SK-N-SH (cell line): ENCODE results near the gene OR51F1. TPM values are rescaled to one million over a fixed set of nuclear protein-coding genes. Genes with fewer than 3 reads are reported as not detected.

Experiments used
- CTCF ChIA-PET: fragments of 300-600, 350-600 bp; formaldehyde crosslinking; extraction: SDS; loops from one replicate; lab custom pipeline; 2021; lab: Yijun Ruan, JAX
- POLR2A ChIA-PET: fragments of 350-600 bp; sonication (Branson Sonifier 250); formaldehyde crosslinking; extraction: SDS; loops from one replicate; lab custom pipeline; 2020; ENCODE audit warnings: antibody characterized with exemption, inconsistent platforms; lab: Yijun Ruan, JAX
- DNase-seq: peaks from one replicate; pipeline ENCODE4 v3.0.0; 2012
- H2AFZ ChIP-seq: fragments of 200-600 bp; sonication (generic); 2 replicates; pipeline ENCODE4 v1.8.1; 2016; ENCODE audit warnings: antibody characterized with exemption, mild to moderate bottlenecking, low read depth
- H3F3A ChIP-seq: fragments of 200-600 bp; sonication (generic); replicated peaks from 2 replicates; pipeline ENCODE3; 2016; ENCODE audit warnings: antibody characterized with exemption, mild to moderate bottlenecking; ENCODE audit not compliant: insufficient read depth
- H3K27ac ChIP-seq, 2 experiments: fragments of 200-500 bp in 1 of 2; fragments of 200-600 bp in 1 of 2; sonication (Bioruptor generic) in 1 of 2; sonication (generic), shearing (Covaris generic) in 1 of 2; 2 replicates each; pipeline versions ENCODE4 v1.5.1 to v1.6.1; 2014 to 2016; ENCODE audit warnings: low read depth in 2 of 2, inconsistent platforms in 1 of 2, low read length in 1 of 2, mild to moderate bottlenecking in 1 of 2, mixed read lengths in 1 of 2
- H3K27me3 ChIP-seq: fragments of 200-600 bp; sonication (generic), shearing (Covaris generic); 2 replicates; pipeline ENCODE4 v1.6.1; 2016; ENCODE audit warnings: mixed run types; ENCODE audit not compliant: insufficient read depth
- H3K36me3 ChIP-seq, 2 experiments: fragments of 200-500 bp in 1 of 2; fragments of 200-600 bp in 1 of 2; sonication (Bioruptor generic) in 1 of 2; sonication (generic) in 1 of 2; replicated peaks in 1 of 2; 2 replicates each; pipeline versions ENCODE3 to v1.5.1; 2014 to 2016; ENCODE audit warnings: low read length in 1 of 2, mild to moderate bottlenecking in 1 of 2; ENCODE audit not compliant: insufficient read depth in 2 of 2, control insufficient read depth in 1 of 2
- H3K4me1 ChIP-seq, 2 experiments: fragments of 200-500 bp in 1 of 2; fragments of 200-600 bp in 1 of 2; sonication (Bioruptor generic) in 1 of 2; sonication (generic), shearing (Covaris generic) in 1 of 2; 2 replicates each; pipeline versions ENCODE4 v1.5.1 to v1.6.1; 2014 to 2016; ENCODE audit warnings: low read depth in 1 of 2, low read length in 1 of 2, mixed run types in 1 of 2; ENCODE audit not compliant: insufficient read depth in 2 of 2, control insufficient read depth in 1 of 2
- H3K4me2 ChIP-seq: fragments of 200-600 bp; sonication (generic), shearing (Covaris generic); 2 replicates; pipeline ENCODE4 v1.6.1; 2017; ENCODE audit warnings: mixed run types
- H3K4me3 ChIP-seq, 2 experiments: fragments of 200-500 bp in 1 of 2; fragments of 200-600 bp in 1 of 2; sonication (Bioruptor generic) in 1 of 2; sonication (generic), shearing (Covaris generic) in 1 of 2; 2 replicates each; pipeline versions ENCODE4 v1.5.1 to v1.8.1; 2014 to 2016; ENCODE audit warnings: low read depth in 2 of 2, inconsistent platforms in 1 of 2, low read length in 1 of 2, mild to moderate bottlenecking in 1 of 2, mixed read lengths in 1 of 2, moderate library complexity in 1 of 2
- H3K79me2 ChIP-seq: fragments of 200-600 bp; sonication (generic); 2 replicates; pipeline ENCODE4 v1.8.1; 2017; ENCODE audit warnings: mild to moderate bottlenecking; ENCODE audit not compliant: insufficient read depth
- H3K9ac ChIP-seq: fragments of 200-600 bp; sonication (generic); 2 replicates; pipeline ENCODE4 v1.6.1; 2017; ENCODE audit warnings: mixed run types
- H3K9me2 ChIP-seq: fragments of 200-600 bp; sonication (generic); 2 replicates; pipeline ENCODE4 v1.6.1; 2017; ENCODE audit warnings: mixed run types
- H3K9me3 ChIP-seq: fragments of 200-600 bp; sonication (generic); 2 replicates; pipeline ENCODE4 v1.6.1; 2017; ENCODE audit warnings: mixed run types, mild to moderate bottlenecking, moderate library complexity
- H4K20me1 ChIP-seq: fragments of 200-600 bp; sonication (generic); 2 replicates; pipeline ENCODE4 v1.6.1; 2017; ENCODE audit warnings: mild to moderate bottlenecking, mixed run types; ENCODE audit not compliant: insufficient read depth
- CHD2 ChIP-seq: fragments of 150-350 bp; IDR thresholded peaks from 2 replicates; pipeline ENCODE4 v1.6.1; 2018; ENCODE audit warnings: low read length; ENCODE audit not compliant: partially characterized antibody
- EP300 ChIP-seq, 2 experiments: IDR thresholded peaks; 2 replicates each; pipeline versions ENCODE4 v1.4.0 to v1.6.1; 2012; ENCODE audit warnings: borderline replicate concordance in 1 of 2, low read depth in 1 of 2, low read length in 1 of 2
- FOSL2 ChIP-seq: IDR thresholded peaks from 2 replicates; pipeline ENCODE4 v1.4.0; 2012; ENCODE audit warnings: low read depth, mild to moderate bottlenecking, moderate library complexity, borderline replicate concordance
- FOXJ3 ChIP-seq: sonication (generic); formaldehyde crosslinking; IDR thresholded peaks from 2 replicates; pipeline ENCODE4 v1.5.1; 2020; ENCODE audit warnings: mild to moderate bottlenecking, missing genetic modification reagents
- GABPA ChIP-seq: IDR thresholded peaks from 2 replicates; pipeline ENCODE4 v1.4.0; 2012; ENCODE audit warnings: low read depth, mild to moderate bottlenecking
- GATA2 ChIP-seq: sonication (generic); formaldehyde crosslinking; IDR thresholded peaks from 2 replicates; pipeline ENCODE4 v1.5.0; 2020; ENCODE audit warnings: mild to moderate bottlenecking, missing genetic modification reagents
- IRF3 ChIP-seq: fragments of 150-350 bp; IDR thresholded peaks from 2 replicates; pipeline ENCODE4 v1.6.1; 2016; ENCODE audit warnings: mild to moderate bottlenecking, low read depth, low read length
- MEF2A ChIP-seq: IDR thresholded peaks from 2 replicates; pipeline ENCODE4 v1.4.0; 2012; ENCODE audit warnings: low read depth, borderline replicate concordance
- MXI1 ChIP-seq: IDR thresholded peaks from 2 replicates; pipeline ENCODE4 v1.6.1; 2012; ENCODE audit warnings: mild to moderate bottlenecking, low read depth, low read length, improper control_type of control experiment
- NFIC ChIP-seq: IDR thresholded peaks from 2 replicates; pipeline ENCODE4 v1.4.0; 2012; ENCODE audit warnings: borderline replicate concordance
- NRF1 ChIP-seq: IDR thresholded peaks from 2 replicates; pipeline ENCODE4 v1.6.1; 2012; ENCODE audit warnings: low read depth, mild to moderate bottlenecking, low read length
- PBX3 ChIP-seq: IDR thresholded peaks from 2 replicates; pipeline ENCODE4; 2012
- RAD21 ChIP-seq: IDR thresholded peaks from 2 replicates; pipeline ENCODE4 v1.6.1; 2012; ENCODE audit warnings: mild to moderate bottlenecking, low read length
- REST ChIP-seq: IDR thresholded peaks from 2 replicates; pipeline ENCODE4 v1.6.1; 2012; ENCODE audit warnings: mild to moderate bottlenecking, low read depth, low read length, moderate library complexity
- SIN3A ChIP-seq: IDR thresholded peaks from 2 replicates; pipeline ENCODE4 v1.6.1; 2012; ENCODE audit warnings: low read depth, mild to moderate bottlenecking, low read length, moderate library complexity, borderline replicate concordance
- TAF1 ChIP-seq: IDR thresholded peaks from 2 replicates; pipeline ENCODE4 v1.6.1; 2012; ENCODE audit warnings: low read depth, mild to moderate bottlenecking, low read length, moderate library complexity, borderline replicate concordance
- TEAD4 ChIP-seq: IDR thresholded peaks from 2 replicates; pipeline ENCODE4 v1.4.0; 2012; ENCODE audit warnings: mild to moderate bottlenecking, borderline replicate concordance; ENCODE audit not compliant: insufficient read depth
- ZBTB33 ChIP-seq: IDR thresholded peaks from 2 replicates; pipeline ENCODE4 v1.4.0; 2012; ENCODE audit warnings: low read depth, borderline replicate concordance
- WGBS: methylation state at CpG from one replicate; pipeline ENCODE4 v1.1.6; 2017; ENCODE audit warnings: low lambda C conversion rate; 5-methylcytosine and 5-hydroxymethylcytosine counted together
- polyA plus RNA-seq, 3 experiments: library from polyadenylated mRNA; depleted of rRNA; stranded (reverse); fragments of >200 nt; gene quantifications; 2 replicates each; pipeline ENCODE4 v1.2.3, GENCODE V29; 2012

The OR51F1 gene
- polyA plus RNA-seq, 1 of the 3 experiments (the other 2 are of a cell fraction), result not detected

GRCh38 chr11:4763096-4763495 lies 6.6 kb downstream of the OR51F1 start (continued):
- TF ChIP-seq REST (no peak), FOSL2 (no peak), EP300 (IDR thresholded peaks at IDR 0.05; ENCODE audit: borderline replicate concordance in 1 of 2, low read depth in 1 of 2, low read length in 1 of 2) (no peak), PBX3 (no peak), TAF1 (no peak), IRF3 (no peak), NFIC (no peak), GABPA (no peak)

GRCh38 chr11:4751201-4751600 lies 18.5 kb downstream of the OR51F1 start:
- H3K36me3 ChIP-seq, result no peaks in the 10 kb centered on the region
- 0% methylated on average over 1 of the region's 1 CpG for WGBS
- no peaks in the 10 kb centered on the region for H3K27me3 ChIP-seq
- H2AFZ ChIP-seq, result no peak overlapping the region
- H3K9me3 ChIP-seq, result no peaks in the 10 kb centered on the region
- no peak overlapping the region for H3K27ac ChIP-seq
- no peak for DNase-seq
- H3K4me2 ChIP-seq, result no peak overlapping the region
- no peak overlapping the region for H3K4me3 ChIP-seq
- no peaks in the 10 kb centered on the region for H3K79me2 ChIP-seq
- ChIA-PET CTCF (no interaction called here), POLR2A (no interaction called here)
- H3K9me2 ChIP-seq, result no peaks in the 10 kb centered on the region
- no peaks in the 10 kb centered on the region for H3F3A ChIP-seq
- H3K4me1 ChIP-seq, result no peaks in the 10 kb centered on the region
- no peaks in the 10 kb centered on the region for H4K20me1 ChIP-seq
- no peak overlapping the region for H3K9ac ChIP-seq
- TF ChIP-seq NRF1 (no peak), RAD21 (no peak), MEF2A (no peak), CHD2 (no peak), MXI1 (no peak), GATA2 (no peak), ZBTB33 (no peak), GABPA (no peak), SIN3A (no peak), TEAD4 (no peak), FOXJ3 (CRISPR knock-in tag) (no peak), EP300 (IDR thresholded peaks at IDR 0.05; ENCODE audit: borderline replicate concordance in 1 of 2, low read depth in 1 of 2, low read length in 1 of 2) (no peak), TAF1 (no peak)
